Transverse colon (tissue), 4 donors: ENCODE results near the gene CYB5D1. TPM values are rescaled to one million over a fixed set of nuclear protein-coding genes. Genes with fewer than 3 reads are reported as not detected.

ENCODE experiments used
- DNase-seq: peaks from one replicate; pipeline ENCODE4 v3.0.0-alpha.2; 2019
- H3K27ac ChIP-seq, 4 donors: fragments of 200-600 bp; sonication (generic); 2 replicates each; pipeline ENCODE4 v1.5.1; 2016 to 2018; ENCODE audit warnings: inconsistent platforms in 4 of 4
- H3K27me3 ChIP-seq: fragments of 200-600 bp; sonication (generic); 2 replicates; pipeline ENCODE4 v1.5.1; 2017; ENCODE audit warnings: inconsistent platforms
- H3K36me3 ChIP-seq, 4 donors: fragments of 200-600 bp; sonication (generic); 2 replicates each; pipeline ENCODE4 v1.5.1; 2017 to 2019; ENCODE audit warnings: inconsistent platforms in 4 of 4
- H3K4me1 ChIP-seq, 4 donors: fragments of 200-600 bp; sonication (generic); 2 replicates each; pipeline ENCODE4 v1.5.1; 2017 to 2020; ENCODE audit warnings: inconsistent platforms in 4 of 4
- H3K4me3 ChIP-seq, 4 donors: fragments of 200-600 bp; sonication (generic); 1 replicate in 1 of 4; 2 replicates in 3 of 4; pipeline versions ENCODE4 v1.5.1 to v1.6.1; 2017 to 2019; ENCODE audit warnings: inconsistent platforms in 4 of 4
- H3K9me3 ChIP-seq, 2 donors: fragments of 200-600 bp; sonication (generic); 2 replicates each; pipeline ENCODE4 v1.5.1; 2017 to 2019; ENCODE audit warnings: inconsistent platforms in 2 of 2
- CTCF ChIP-seq, 5 experiments: fragments of 200-600 bp in 3 of 5; fragments of 450-650 bp in 2 of 5; sonication (generic) in 3 of 5; IDR thresholded peaks; 1 replicate in 2 of 5; 2 replicates in 3 of 5; pipeline ENCODE4 v1.5.1; 2016 to 2017; ENCODE audit warnings: antibody characterized with exemption in 5 of 5, inconsistent platforms in 3 of 5, mild to moderate bottlenecking in 2 of 5, moderate library complexity in 1 of 5
- EP300 ChIP-seq: sonication (generic); formaldehyde crosslinking; IDR thresholded peaks from one replicate; pipeline ENCODE4 v1.6.1; 2017; ENCODE audit warnings: antibody characterized with exemption, low read depth
- POLR2A ChIP-seq: fragments of 450-650 bp; IDR thresholded peaks from one replicate; pipeline ENCODE4 v1.6.1; 2016; ENCODE audit warnings: antibody characterized with exemption, mild to moderate bottlenecking, moderate library complexity
- POLR2AphosphoS5 ChIP-seq, 3 donors: sonication (generic); formaldehyde crosslinking; IDR thresholded peaks; one replicate each; pipeline ENCODE4 v1.6.1; 2016; ENCODE audit warnings: antibody characterized with exemption in 3 of 3
- WGBS, 2 donors: methylation state at CpG; one replicate each; pipeline ENCODE4 v1.1.5; 2018; ENCODE audit warnings: low coverage in 1 of 2; 5-methylcytosine and 5-hydroxymethylcytosine counted together
- in situ Hi-C, 4 donors: fragments of 200-750 bp; cut with MboI; loops; one replicate each; pipeline versions ENCODE4 v1.15.0 to v1.15.1; 2017; ENCODE audit warnings: low sequenced_read_pairs in 3 of 4, low pct_ligation_motif_present in 1 of 4, low pct_unique_long_range_greater_than_20kb in 1 of 4
- intact Hi-C: fragments of 100-400 bp; cut with DNase I; formaldehyde crosslinking; loops from one replicate; pipeline ENCODE4 v1.15.1; 2023; ENCODE audit warnings: low total_unique reads
- total RNA-seq, 4 donors: library from RNA; depleted of rRNA; stranded (reverse); fragments of >200 nt; gene quantifications; one replicate each; pipeline ENCODE4 v1.1.0, GENCODE V29; 2016

CYB5D1 gene
- total RNA-seq, 4 donors from 2014 or later = 4.9 to 50.4 (median 9.6) TPM; not detected in 1

GRCh38 chr17:7814969-7815368 is 42.8 kb upstream of the CYB5D1 start:
- intact Hi-C loops = no loop called here
- no peak for DNase-seq
- in situ Hi-C loops = loop anchor here in 1 of 4 donors (10.0 kb wide), 1 partner anchor 70 kb away; no protein-coding TSS in a partner anchor

GRCh38 chr17:7816926-7817642 is 40.7 kb upstream of the CYB5D1 start:
- intact Hi-C loops = no loop called here
- no peaks in the 10 kb centered on the region for H3K27me3 ChIP-seq
- no peaks in the 10 kb centered on the region for H3K4me1 ChIP-seq
- no peak overlapping the region for H3K27ac ChIP-seq
- DNase-seq = no peak
- in situ Hi-C loops = loop anchor here in 1 of 4 donors (10.0 kb wide), 1 partner anchor 72 kb away; no protein-coding TSS in a partner anchor
- no peaks in the 10 kb centered on the region for H3K36me3 ChIP-seq
- WGBS, 2 donors = 78% methylated on average over 10 of the region's 10 CpGs; no CpG with 5 or more reads in 1 of the 2 donors
- no peaks in the 10 kb centered on the region for H3K9me3 ChIP-seq
- H3K4me3 ChIP-seq = no peak overlapping the region
- TF ChIP-seq CTCF (IDR thresholded peaks at IDR 0.05) = no peak
- TF ChIP-seq POLR2AphosphoS5 (IDR thresholded peaks at IDR 0.05) = no peak
- TF ChIP-seq EP300 = no peak
- TF ChIP-seq POLR2A = no peak

More at GRCh38 chr17:7814969-7815368, 42.8 kb upstream of the CYB5D1 start:
- no peaks in the 10 kb centered on the region for H3K36me3 ChIP-seq
- H3K9me3 ChIP-seq = no peaks in the 10 kb centered on the region
- H3K27ac ChIP-seq = no peak overlapping the region
- TF ChIP-seq POLR2AphosphoS5 (IDR thresholded peaks at IDR 0.05) (no peak), CTCF (IDR thresholded peaks at IDR 0.05) (no peak), EP300 (no peak), POLR2A (no peak)
- 85 to 100% methylated on average over 1 to 5 of the region's 5 CpGs for WGBS, 2 donors
- no peaks in the 10 kb centered on the region for H3K27me3 ChIP-seq
- H3K4me3 ChIP-seq = no peak overlapping the region
- no peaks in the 10 kb centered on the region for H3K4me1 ChIP-seq

- DNase-seq = no peak
- H3K27ac ChIP-seq = no peak overlapping the region
- H3K4me1 ChIP-seq = no peaks in the 10 kb centered on the region
- TF ChIP-seq POLR2AphosphoS5 (IDR thresholded peaks at IDR 0.05) (no peak), CTCF (IDR thresholded peaks at IDR 0.05) (no peak), EP300 (no peak), POLR2A (no peak)
- intact Hi-C loops (no loop called here), in situ Hi-C loops (loop anchor here in 1 of 4 donors (10.0 kb wide), 1 partner anchor 73 kb away; no protein-coding TSS in a partner anchor)
- no peaks in the 10 kb centered on the region for H3K9me3 ChIP-seq
- no peaks in the 10 kb centered on the region for H3K27me3 ChIP-seq
- 78 to 80% methylated on average over 2 to 9 of the region's 9 CpGs for WGBS, 2 donors
- H3K4me3 ChIP-seq = no peak overlapping the region
- H3K36me3 ChIP-seq = no peaks in the 10 kb centered on the region
Measured at GRCh38 chr17:7817643-7817964, 40.2 kb upstream of the CYB5D1 start.

GRCh38 chr17:7818026-7818425 is 39.8 kb upstream of the CYB5D1 start:
- H3K4me3 ChIP-seq = no peak overlapping the region
- intact Hi-C loops (no loop called here), in situ Hi-C loops (loop anchor here in 1 of 4 donors (10.0 kb wide), 1 partner anchor 73 kb away; no protein-coding TSS in a partner anchor)
- TF ChIP-seq EP300 = no peak
- no peak for TF ChIP-seq POLR2A
- TF ChIP-seq CTCF (IDR thresholded peaks at IDR 0.05) = no peak
- TF ChIP-seq POLR2AphosphoS5 (IDR thresholded peaks at IDR 0.05) = no peak
- WGBS, 2 donors = 88% methylated on average over 10 of the region's 10 CpGs; no CpG with 5 or more reads in 1 of the 2 donors
- H3K36me3 ChIP-seq = no peaks in the 10 kb centered on the region
- H3K27me3 ChIP-seq = no peaks in the 10 kb centered on the region
- DNase-seq = no peak
- H3K9me3 ChIP-seq = no peaks in the 10 kb centered on the region
- H3K27ac ChIP-seq = no peak overlapping the region
- no peaks in the 10 kb centered on the region for H3K4me1 ChIP-seq
